Immature natural killer cell (primary cell): ENCODE results near the gene FAM118B. TPM values are rescaled to one million over a fixed set of nuclear protein-coding genes. Genes with fewer than 3 reads are reported as not detected.

ENCODE experiments used
- DNase-seq, 3 donors: peaks; one replicate each; pipeline ENCODE4 v3.0.0; 2022; ENCODE audit warnings: mixed read lengths in 1 of 3
- H3K27ac Mint-ChIP-seq, 6 donors: one replicate each; pipeline ENCODE4 v1.8.0; 2020; ENCODE audit warnings: mixed read lengths in 6 of 6, mild to moderate bottlenecking in 5 of 6, inconsistent platforms in 4 of 6, moderate library complexity in 3 of 6
- H3K27me3 Mint-ChIP-seq, 3 donors: one replicate each; pipeline ENCODE4 v1.8.0; 2020 to 2021; ENCODE audit warnings: low read depth in 3 of 3, mild to moderate bottlenecking in 3 of 3, mixed read lengths in 3 of 3, moderate library complexity in 3 of 3, inconsistent platforms in 1 of 3
- H3K36me3 Mint-ChIP-seq, 3 donors: one replicate each; pipeline ENCODE4 v1.8.0; 2020; ENCODE audit warnings: mixed read lengths in 3 of 3, inconsistent platforms in 2 of 3, mild to moderate bottlenecking in 2 of 3
- H3K4me1 Mint-ChIP-seq, 2 donors: one replicate each; pipeline ENCODE4 v1.8.0; 2020; ENCODE audit warnings: inconsistent platforms in 2 of 2, mild to moderate bottlenecking in 2 of 2, mixed read lengths in 2 of 2, moderate library complexity in 1 of 2
- H3K4me3 Mint-ChIP-seq, 5 donors: one replicate each; pipeline ENCODE4 v1.8.0; 2020; ENCODE audit warnings: mild to moderate bottlenecking in 5 of 5, mixed read lengths in 5 of 5, inconsistent platforms in 3 of 5, moderate library complexity in 3 of 5
- H3K9me3 Mint-ChIP-seq, 6 donors: one replicate each; pipeline ENCODE4 v1.8.0; 2020; ENCODE audit warnings: mild to moderate bottlenecking in 6 of 6, mixed read lengths in 6 of 6, inconsistent platforms in 4 of 6, moderate library complexity in 3 of 6
- polyA plus RNA-seq, 3 donors: library from polyadenylated mRNA; unstranded; fragments of 300-500 nt; fragmentation: Illumina TruSeq; gene quantifications; one replicate each; pipeline ENCODE4 v1.2.3, GENCODE V29; 2021

Gene FAM118B
- polyA plus RNA-seq, 3 donors from 2014 or later = 11.5 to 21.1 (median 13.7) TPM

DNA sequence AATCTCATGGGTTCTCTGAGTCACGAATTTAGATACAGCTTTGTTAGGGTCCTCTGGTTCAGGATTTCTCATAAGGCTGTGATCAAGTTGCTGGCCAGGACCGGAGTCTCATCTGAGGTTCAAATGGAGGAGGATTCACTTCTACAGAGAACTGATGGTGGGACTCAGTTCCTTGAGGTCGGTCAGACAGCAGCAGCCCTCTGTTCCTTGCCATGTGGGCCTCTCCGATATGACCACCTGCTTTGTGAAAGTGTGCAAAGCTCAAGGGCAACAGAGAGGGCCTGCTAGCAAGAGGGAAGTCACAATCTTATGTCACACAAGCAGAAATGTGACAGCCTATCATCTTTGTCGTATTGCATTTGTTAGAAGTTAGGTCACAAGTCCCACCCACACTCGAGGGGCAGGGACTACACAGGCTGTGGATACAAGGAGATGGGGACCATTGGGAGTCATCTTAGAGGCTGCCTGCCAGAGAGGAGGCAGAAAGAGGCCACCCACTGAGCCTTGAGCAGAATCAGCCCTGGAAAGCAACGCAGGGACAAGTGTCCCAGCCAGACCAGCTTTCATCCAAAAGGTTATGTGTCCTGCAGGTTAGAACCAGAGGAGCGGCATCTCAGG lies 34.6 kb upstream of the FAM118B start:
- H3K27ac Mint-ChIP-seq = no peak overlapping the region
- no peaks in the 10 kb centered on the region for H3K36me3 Mint-ChIP-seq
- DNase-seq = no peak
- peaks cover 4 to 16% (median 5%) of the 10 kb centered on the region in 3 donors for H3K27me3 Mint-ChIP-seq
- peaks cover 9% of the 10 kb centered on the region in 2 donors for H3K4me1 Mint-ChIP-seq
- H3K4me3 Mint-ChIP-seq = no peak overlapping the region
- H3K9me3 Mint-ChIP-seq = peaks cover 0 to 3% (median 0%) of the 10 kb centered on the region in 6 donors

DNA sequence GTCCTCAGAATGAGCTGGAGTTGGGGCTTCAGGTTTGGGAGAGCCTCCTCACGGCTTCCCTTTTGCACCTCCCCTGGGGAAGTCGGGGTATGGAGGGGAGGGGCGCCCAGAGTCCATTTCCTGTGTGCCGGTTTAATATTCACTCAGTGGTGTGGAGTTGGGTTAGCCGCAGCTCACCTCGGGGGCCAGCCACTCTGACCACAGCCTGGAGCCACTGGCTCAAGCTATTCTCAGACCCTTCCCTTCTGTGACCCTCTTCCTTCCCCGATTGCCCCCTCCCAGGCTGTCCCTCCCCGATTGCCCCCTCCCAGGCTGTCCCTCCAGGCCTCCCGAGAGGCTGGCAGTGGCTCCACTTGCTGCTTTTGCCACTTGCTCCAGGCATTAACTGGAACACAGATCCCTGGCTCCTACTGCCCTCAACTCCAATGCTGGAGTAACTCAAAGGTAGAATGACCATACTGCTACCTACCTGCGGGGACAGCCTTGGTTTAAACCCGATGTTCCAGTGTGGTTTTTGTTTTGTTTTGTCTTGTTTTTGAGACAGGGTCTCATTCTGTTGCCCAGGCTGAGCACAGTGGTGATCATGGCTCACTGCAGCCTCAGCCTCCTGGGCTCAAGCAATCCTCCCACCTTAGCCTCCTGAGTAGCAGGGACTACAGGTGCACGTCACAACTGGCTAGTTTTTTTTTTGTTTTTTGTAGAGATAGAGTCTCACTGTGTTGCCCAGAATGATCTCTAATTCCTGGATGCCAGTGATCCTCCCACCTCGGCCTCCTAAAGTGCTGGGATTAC lies 29.4 kb upstream of the FAM118B start:
- peaks cover 0 to 3% (median 0%) of the 10 kb centered on the region in 6 donors for H3K9me3 Mint-ChIP-seq
- peaks cover 0 to 3% (median 2%) of the 10 kb centered on the region in 3 donors for H3K36me3 Mint-ChIP-seq
- no peak overlapping the region for H3K27ac Mint-ChIP-seq
- peak overlapping the region in 3 of 5 donors; percentile 3 to 14 (median 8) for H3K4me3 Mint-ChIP-seq
- H3K27me3 Mint-ChIP-seq = peaks cover 0 to 2% (median 2%) of the 10 kb centered on the region in 3 donors
- no peak for DNase-seq
- peaks cover 19 to 21% of the 10 kb centered on the region in 2 donors for H3K4me1 Mint-ChIP-seq

DNA sequence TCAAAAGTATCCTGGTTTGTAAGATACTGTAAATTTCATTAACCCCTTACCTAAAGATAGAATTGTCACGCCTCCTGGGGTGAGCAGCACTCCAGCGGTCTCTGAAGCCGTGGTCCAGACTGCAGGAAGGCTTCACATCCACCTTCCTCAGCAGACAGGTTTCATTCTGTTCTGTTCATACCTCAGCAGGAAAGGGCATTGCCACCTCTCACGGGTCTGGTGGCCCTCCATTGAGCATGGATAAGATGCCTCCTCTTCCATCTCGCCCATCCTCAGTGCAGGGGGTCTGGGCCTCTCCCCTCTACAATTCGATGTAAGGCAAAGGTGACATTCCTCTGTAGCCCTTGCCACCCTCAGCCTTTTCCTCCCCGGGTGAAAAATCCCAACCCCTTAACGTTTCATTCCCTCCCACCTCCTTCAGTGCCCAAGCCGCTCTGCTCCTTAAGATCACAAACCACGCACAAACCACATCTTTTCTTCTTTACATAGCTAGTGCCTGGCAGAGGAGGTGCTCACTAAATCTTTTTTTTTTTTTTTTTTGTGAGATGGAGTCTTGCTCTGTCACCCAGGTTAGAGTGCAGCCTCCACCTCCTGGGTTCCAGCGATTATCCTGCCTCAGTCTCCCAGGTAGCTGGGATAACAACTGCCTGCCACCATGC lies 28.7 kb upstream of the FAM118B start:
- H3K9me3 Mint-ChIP-seq = peaks cover 0 to 3% (median 0%) of the 10 kb centered on the region in 6 donors
- H3K4me3 Mint-ChIP-seq = peak overlapping the region in 1 of 5 donors; percentile 12
- peaks cover 19 to 21% of the 10 kb centered on the region in 2 donors for H3K4me1 Mint-ChIP-seq
- H3K27me3 Mint-ChIP-seq = peaks cover 0 to 2% (median 2%) of the 10 kb centered on the region in 3 donors
- H3K27ac Mint-ChIP-seq = no peak overlapping the region
- H3K36me3 Mint-ChIP-seq = peaks cover 0 to 4% (median 3%) of the 10 kb centered on the region in 3 donors
- no peak for DNase-seq

DNA sequence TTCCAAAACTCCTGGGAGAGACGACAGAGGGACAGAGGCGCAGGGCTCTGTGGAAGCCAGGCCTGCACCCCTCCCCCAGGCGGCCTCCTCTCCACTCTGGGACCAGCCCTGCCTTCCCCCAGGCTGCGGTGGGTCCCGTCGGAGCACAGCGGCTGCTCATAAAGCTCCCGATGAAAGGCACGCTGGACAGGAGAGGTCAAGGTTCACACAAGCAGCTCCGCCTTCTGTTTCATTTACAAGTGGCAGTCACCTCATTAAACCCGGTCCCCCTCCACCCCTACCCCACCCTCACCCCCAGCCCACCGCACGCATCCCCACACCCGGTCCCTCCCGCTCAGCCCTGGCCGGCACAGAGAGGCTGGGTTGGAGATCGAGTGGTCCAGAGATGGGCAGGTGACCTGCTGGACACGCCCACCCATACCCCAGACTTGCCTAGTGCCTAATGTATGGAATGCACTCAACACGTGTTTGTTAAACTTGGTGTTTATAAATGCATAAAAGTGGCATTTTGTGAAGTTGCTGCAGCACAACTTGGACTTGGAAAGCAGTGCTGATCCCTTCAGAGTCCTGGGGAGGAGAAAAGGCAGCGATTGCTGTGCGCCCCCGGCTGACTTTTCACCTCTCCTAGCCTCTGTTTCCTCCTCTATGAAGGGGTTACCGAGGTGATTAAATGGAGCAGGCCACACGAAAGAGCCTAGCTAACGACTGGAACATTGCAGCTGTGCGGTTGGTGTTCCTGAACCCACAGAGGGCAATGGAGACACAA lies 26.1 kb upstream of the FAM118B start:
- DNase-seq = no peak
- Mint-ChIP-seq H3K4me1 (peaks cover 21% of the 10 kb centered on the region in 2 donors), H3K27ac (no peak overlapping the region), H3K27me3 (peaks cover 0 to 2% (median 0%) of the 10 kb centered on the region in 3 donors), H3K4me3 (no peak overlapping the region), H3K36me3 (peaks cover 0 to 5% (median 4%) of the 10 kb centered on the region in 3 donors), H3K9me3 (no peaks in the 10 kb centered on the region)

DNA sequence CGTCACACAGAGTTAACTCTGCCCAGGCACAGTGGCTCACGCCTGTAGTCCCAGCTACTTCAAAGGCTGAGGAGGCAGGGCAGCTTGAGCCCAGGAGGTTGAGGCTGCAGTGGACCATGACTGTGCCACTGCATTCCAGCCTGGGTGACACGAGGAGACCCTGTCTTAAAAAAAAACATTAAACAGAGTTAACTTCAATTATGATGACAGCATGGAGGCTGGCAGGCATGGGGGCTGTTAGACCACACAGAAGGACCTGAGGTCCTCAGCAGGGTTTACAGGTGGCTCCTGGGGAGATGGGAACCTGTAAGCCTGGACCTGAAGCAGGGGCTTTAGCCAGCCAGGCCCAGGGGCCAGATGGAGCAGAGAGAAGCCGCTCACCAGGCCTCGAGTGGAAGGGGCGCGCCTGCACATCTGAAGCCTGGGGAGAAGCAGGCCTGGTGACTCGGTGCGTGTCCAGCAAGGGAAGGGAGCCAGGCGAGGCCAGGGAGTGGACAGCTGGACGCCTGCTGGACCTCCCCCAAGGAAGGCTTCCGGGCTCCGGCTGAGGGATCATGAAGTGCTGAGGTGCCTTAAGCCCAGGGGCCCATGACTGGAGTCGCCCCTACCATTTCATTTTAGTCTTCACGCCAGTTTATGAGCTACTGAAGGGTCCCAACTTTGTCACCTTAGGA lies 25.4 kb upstream of the FAM118B start:
- Mint-ChIP-seq H3K4me3 (no peak overlapping the region), H3K36me3 (peaks cover 0 to 10% (median 4%) of the 10 kb centered on the region in 3 donors), H3K4me1 (peaks cover 19 to 20% of the 10 kb centered on the region in 2 donors), H3K27me3 (peaks cover 0 to under 1% (median 0%) of the 10 kb centered on the region in 3 donors), H3K27ac (no peak overlapping the region), H3K9me3 (no peaks in the 10 kb centered on the region)
- DNase-seq = no peak

DNA sequence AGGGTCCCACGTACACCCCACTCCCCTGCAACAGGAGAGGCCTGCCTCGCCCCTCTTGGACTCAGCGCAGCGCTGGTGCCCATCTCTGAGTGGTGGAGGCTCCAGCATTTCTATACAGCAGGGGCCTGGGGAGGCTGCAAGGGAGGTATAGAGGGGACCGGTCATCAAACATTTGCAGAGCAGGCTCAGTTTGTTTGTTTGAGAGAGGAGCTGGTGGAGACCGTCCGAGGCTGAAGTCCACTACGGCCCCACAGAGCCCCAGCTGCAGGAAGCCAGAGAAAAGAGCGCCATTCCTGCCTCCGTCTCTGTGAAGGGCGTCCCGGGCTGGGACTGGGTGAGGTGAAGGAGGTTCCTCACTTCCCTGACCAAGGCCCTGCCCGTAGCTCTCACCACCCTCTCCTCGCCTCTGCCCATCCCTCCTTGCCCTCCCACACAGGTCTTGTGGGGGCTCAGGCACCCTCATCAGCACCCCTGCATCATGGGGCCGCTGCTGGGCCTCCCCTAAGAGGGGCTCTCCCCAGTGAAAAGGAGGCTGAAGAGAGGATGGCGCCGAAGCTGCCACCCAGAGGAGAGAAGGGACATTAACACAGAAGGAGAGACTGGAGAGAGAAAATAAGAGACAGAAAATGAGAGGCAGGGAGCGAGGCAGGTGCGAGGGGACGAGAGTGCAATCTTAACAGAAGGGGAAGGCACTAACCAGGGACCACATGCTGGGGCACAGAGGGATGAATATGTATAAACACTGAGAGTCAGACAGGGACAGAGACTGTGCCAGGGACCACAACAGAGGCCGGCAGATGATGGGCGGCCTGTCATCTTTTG lies 24.7 kb upstream of the FAM118B start:
- H3K9me3 Mint-ChIP-seq = no peaks in the 10 kb centered on the region
- no peak overlapping the region for H3K4me3 Mint-ChIP-seq
- no peak overlapping the region for H3K27ac Mint-ChIP-seq
- DNase-seq = no peak
- no peaks in the 10 kb centered on the region for H3K27me3 Mint-ChIP-seq
- peaks cover 12% of the 10 kb centered on the region in 2 donors for H3K4me1 Mint-ChIP-seq
- peaks cover 1 to 15% (median 9%) of the 10 kb centered on the region in 3 donors for H3K36me3 Mint-ChIP-seq

DNA sequence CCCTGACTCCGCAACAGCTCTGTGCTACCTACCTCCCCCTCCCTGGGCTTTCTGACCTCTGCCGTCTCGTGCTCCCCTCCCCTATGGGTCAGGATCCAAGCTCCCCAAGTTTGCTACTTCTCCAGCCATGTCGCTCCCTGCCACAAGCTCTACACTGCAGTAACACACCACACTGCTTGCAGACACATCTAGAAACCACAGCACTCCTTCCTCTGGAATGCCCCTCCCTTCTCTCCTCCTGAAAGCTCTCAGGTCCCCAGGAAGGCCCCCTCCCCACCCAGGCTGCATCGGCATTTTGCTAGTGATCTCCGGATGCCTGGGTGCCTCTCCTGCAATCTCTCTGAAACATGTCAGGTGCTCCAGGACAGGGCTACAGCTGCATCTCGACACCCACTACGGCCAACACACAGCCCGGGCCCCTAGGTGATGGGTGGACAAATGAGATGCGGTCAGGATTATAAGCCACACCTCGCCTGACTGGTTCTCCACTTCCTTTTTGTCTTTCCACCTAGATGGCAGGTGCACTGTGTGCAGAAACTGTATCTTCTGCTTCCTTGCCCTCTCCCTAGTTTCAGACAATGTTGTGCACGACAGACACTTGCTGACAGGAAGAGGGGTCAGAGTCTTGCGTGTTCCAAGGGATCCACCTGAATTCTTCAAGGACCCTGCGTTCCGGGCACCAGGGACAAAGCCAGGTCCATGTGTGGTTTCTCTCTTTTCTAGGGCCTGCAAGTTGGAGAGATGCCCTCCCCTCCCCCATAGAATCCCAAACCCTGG lies 23.1 kb upstream of the FAM118B start:
- H3K4me3 Mint-ChIP-seq = no peak overlapping the region
- H3K27me3 Mint-ChIP-seq = no peaks in the 10 kb centered on the region
- H3K9me3 Mint-ChIP-seq = no peaks in the 10 kb centered on the region

DNA sequence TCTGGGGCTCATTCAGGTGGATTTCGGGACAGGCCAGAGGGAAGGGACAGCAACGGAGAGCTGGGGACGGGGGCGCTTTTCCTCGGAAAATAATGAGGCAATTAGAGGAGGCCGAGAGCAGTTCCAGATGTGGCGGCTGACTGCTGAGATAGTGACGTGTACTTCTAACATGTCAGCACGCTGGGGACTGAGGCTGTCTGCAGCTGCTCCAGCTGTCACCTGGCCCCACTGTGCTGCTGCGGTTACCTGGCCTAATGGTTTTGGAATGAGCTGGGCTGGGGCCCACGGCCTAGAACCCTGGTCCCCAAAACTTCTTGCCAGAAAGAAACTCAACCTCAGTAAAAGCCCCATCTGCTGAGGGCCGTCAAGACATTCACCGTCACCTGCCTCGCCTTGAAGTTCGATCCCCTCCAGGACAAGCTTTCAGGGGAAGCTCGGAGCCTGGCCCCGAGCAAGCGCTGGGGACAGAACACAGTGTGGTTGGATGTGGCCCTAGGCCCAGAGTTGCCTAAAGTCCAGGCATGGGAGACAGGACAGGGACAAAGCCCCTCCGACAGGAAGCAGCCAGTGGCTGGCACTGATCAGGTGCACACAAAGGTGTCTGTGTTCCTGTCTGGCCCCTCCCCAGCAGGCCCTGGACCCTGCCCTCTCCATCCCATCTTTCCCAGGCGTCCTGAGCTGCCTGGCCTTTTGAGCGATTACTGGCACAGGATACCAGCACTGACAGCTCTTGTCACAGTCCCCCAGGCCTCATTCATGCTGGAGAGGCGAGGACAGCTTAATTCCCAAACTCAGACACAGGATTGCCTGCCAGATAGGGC lies 22.3 kb upstream of the FAM118B start:
- no peak for DNase-seq
- no peak overlapping the region for H3K27ac Mint-ChIP-seq
- H3K36me3 Mint-ChIP-seq = peaks cover 4 to 18% (median 16%) of the 10 kb centered on the region in 3 donors
- no peaks in the 10 kb centered on the region for H3K27me3 Mint-ChIP-seq
- H3K4me3 Mint-ChIP-seq = no peak overlapping the region
- H3K4me1 Mint-ChIP-seq = peaks cover 0 to 2% of the 10 kb centered on the region in 2 donors
- H3K9me3 Mint-ChIP-seq = no peaks in the 10 kb centered on the region

More for the DNA sequence above, 23.1 kb upstream of the FAM118B start:
- Mint-ChIP-seq H3K36me3 (peaks cover 4 to 17% (median 11%) of the 10 kb centered on the region in 3 donors), H3K27ac (no peak overlapping the region), H3K4me1 (peaks cover 0 to 2% of the 10 kb centered on the region in 2 donors)
- no peak for DNase-seq

DNA sequence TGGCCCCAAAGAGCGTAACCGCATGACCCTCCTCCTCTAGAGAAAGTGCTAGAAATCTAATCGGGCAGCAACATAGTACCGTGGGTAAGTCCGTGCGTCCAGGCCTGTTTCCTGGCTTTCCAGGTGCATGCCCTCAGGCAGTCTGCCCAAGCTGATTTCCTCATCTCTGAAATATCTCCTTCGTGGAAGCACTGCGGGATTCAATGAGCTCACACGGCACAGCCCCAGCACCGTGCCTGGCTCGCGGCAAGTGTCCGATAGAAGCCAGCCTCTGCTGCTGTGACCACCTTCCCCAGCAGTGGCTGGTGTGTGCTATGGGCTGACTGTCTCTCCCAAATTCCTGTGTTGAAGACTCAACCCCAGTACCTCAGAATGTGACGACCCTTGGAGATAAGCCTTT lies 20.8 kb upstream of the FAM118B start:
- Mint-ChIP-seq H3K9me3 (no peaks in the 10 kb centered on the region), H3K36me3 (peaks cover 12 to 29% (median 28%) of the 10 kb centered on the region in 3 donors), H3K27ac (no peak overlapping the region), H3K4me3 (no peak overlapping the region), H3K27me3 (no peaks in the 10 kb centered on the region), H3K4me1 (peaks cover 0 to 2% of the 10 kb centered on the region in 2 donors)
- no peak for DNase-seq

DNA sequence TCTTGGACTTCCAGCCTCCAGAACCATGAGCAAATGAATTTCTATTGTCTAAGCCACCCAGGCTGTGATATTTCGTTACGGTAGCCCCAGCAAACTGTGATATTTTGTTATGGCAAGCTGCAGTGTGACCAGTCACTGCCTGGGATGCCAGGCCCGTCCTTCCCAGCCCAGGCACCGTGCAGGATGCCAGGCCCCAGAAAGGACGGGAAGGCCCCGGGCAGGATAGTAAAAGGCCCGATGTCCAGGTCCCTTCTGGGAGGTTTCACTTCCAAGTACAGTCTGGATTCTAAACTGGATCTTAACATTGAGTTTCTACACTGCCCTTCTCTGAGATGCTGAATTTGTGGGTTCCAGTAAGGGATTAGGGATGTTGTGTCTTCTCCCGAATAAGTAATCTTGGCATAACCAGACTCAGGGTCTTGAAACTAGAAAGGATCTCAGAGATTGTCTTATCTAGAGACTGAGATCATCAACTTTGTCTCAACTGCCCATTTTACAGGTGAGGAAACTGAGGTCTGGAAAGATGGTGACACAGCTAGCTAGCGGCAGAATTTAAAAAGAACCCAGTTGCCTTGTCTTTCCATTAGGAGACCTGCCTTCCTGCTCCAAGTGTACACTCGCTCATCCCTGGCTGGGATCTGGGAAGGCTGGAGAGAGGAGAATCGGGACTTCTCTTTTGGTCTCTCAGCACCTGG lies 20.1 kb upstream of the FAM118B start:
- peaks cover 0 to 2% of the 10 kb centered on the region in 2 donors for H3K4me1 Mint-ChIP-seq
- peaks cover 17 to 35% (median 34%) of the 10 kb centered on the region in 3 donors for H3K36me3 Mint-ChIP-seq
- no peaks in the 10 kb centered on the region for H3K9me3 Mint-ChIP-seq
- no peaks in the 10 kb centered on the region for H3K27me3 Mint-ChIP-seq
- H3K27ac Mint-ChIP-seq = no peak overlapping the region
- no peak overlapping the region for H3K4me3 Mint-ChIP-seq
- no peak for DNase-seq

DNA sequence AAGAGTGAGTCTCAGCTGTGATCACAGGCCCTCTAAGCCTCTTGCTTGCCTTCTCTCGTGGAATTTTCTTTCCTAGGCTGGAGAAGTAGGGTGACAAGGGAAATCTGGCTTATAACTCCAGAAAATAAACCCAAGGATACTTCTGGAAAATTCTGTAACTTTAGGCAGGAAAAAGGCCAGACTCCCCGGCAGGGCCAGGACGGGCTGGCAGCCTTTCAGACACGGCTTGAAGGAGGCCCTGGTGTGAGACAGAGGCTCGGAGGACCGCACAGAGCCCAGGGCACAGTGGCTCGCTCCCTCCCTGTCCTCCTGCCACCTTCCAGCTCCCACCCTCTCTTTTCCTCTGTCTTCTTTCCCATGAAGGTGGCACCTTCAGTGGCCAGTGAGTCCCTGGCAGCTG lies 19.2 kb upstream of the FAM118B start:
- Mint-ChIP-seq H3K4me3 (no peak overlapping the region), H3K27me3 (no peaks in the 10 kb centered on the region), H3K4me1 (peaks cover 0 to 2% of the 10 kb centered on the region in 2 donors), H3K27ac (no peak overlapping the region), H3K9me3 (peaks cover 0 to 3% (median 0%) of the 10 kb centered on the region in 6 donors), H3K36me3 (peaks cover 25 to 42% (median 37%) of the 10 kb centered on the region in 3 donors)
- no peak for DNase-seq
